ENCODE measurements around the gene RNF166. TPM values are rescaled to one million over a fixed set of nuclear protein-coding genes. Genes with fewer than 3 reads are reported as not detected.

The RNF166 gene
- total and polyA plus RNA-seq, 11 donors, result 9.3 to 28.5 (median 15.4) TPM

- H3K9me3 ChIP-seq, result no peaks in the 10 kb centered on the region
- H3K4me1 ChIP-seq, result peaks cover 4 to 43% (median 27%) of the 10 kb centered on the region in 12 donors
- intact Hi-C loops (cut with DNase I), result loop anchor here in 1 of 10 donors (5.0 kb wide), 1 partner anchor 106 kb away; no protein-coding TSS in a partner anchor
- H3K4me3 ChIP-seq, result no peak overlapping the region
- ATAC-seq, result no peak
- no peaks in the 10 kb centered on the region for H3K27me3 ChIP-seq
- peaks cover 0 to 47% (median 39%) of the 10 kb centered on the region in 9 donors for H3K36me3 ChIP-seq
- WGBS, 4 donors, result 83 to 85% (median 84%) methylated on average over 33 to 37 of the region's 37 CpGs
- peak in 10 of 12 donors; percentile 15 to 42 (median 26) for TF ChIP-seq CTCF (IDR thresholded peaks at IDR 0.05)
- TF ChIP-seq POLR2A (IDR thresholded peaks at IDR 0.05), result no peak
- H3K27ac ChIP-seq, result no peak overlapping the region
- DNase-seq, result no peak
Observed at GRCh38 chr16:88697831-88698615, 8.2 kb downstream of the RNF166 start.

- Histone ChIP-seq H3K36me3 (peaks cover 0 to 47% (median 39%) of the 10 kb centered on the region in 9 donors), H3K27me3 (no peaks in the 10 kb centered on the region), H3K4me1 (peaks cover 4 to 43% (median 20%) of the 10 kb centered on the region in 12 donors), H3K9me3 (no peaks in the 10 kb centered on the region), H3K27ac (no peak overlapping the region), H3K4me3 (no peak overlapping the region)
- intact Hi-C loops (cut with DNase I), result loop anchor here in 1 of 10 donors (5.0 kb wide), 1 partner anchor 105 kb away; no protein-coding TSS in a partner anchor
- TF ChIP-seq CTCF (IDR thresholded peaks at IDR 0.05) (no peak), POLR2A (IDR thresholded peaks at IDR 0.05) (no peak)
- 86 to 89% (median 87%) methylated on average over 33 to 47 of the region's 47 CpGs for WGBS, 4 donors
- DNase-seq (no peak), ATAC-seq (no peak)
Observed at GRCh38 chr16:88697116-88697830, 8.9 kb downstream of the RNF166 start.

DNA sequence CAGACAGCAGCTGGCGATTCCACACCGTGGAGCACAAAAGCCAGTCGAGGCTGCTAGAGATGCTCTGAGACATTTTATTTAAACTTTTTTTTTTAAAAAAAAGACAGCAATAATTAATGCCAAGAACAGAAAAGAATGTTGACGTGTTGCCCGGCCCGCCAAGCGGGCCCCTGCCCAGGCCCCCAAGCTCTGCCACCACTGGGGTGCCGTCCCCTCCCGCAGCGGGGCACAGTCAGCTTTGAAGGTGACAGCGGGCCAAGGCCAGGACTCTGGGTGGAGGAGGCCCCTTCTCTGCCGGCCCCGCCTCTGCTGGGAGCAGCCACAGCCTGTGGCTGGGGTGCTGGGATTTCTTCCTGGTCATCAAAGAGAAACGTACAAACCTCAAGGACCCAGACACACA lies 9.8 kb downstream of the RNF166 start:
- Histone ChIP-seq H3K4me3 (no peak overlapping the region), H3K36me3 (peaks cover 0 to 47% (median 39%) of the 10 kb centered on the region in 9 donors), H3K4me1 (peaks cover 3 to 43% (median 12%) of the 10 kb centered on the region in 12 donors), H3K9me3 (no peaks in the 10 kb centered on the region), H3K27me3 (peaks cover 0 to 5% (median 0%) of the 10 kb centered on the region in 9 donors), H3K27ac (no peak overlapping the region)
- TF ChIP-seq POLR2A (IDR thresholded peaks at IDR 0.05) (no peak), CTCF (IDR thresholded peaks at IDR 0.05) (no peak)
- DNase-seq, result no peak
- intact Hi-C loops (cut with DNase I), result loop anchor here in 1 of 10 donors (5.0 kb wide), 1 partner anchor 104 kb away; no protein-coding TSS in a partner anchor
- no peak for ATAC-seq
- 90 to 94% (median 90%) methylated on average over 14 of the region's 14 CpGs for WGBS, 4 donors

GRCh38 chr16:88695753-88696152 lies 10.5 kb downstream of the RNF166 start:
- H3K4me1 ChIP-seq, result peaks cover 0 to 37% (median 7%) of the 10 kb centered on the region in 12 donors
- no peak overlapping the region for H3K4me3 ChIP-seq
- H3K27me3 ChIP-seq, result peaks cover 0 to 10% (median 0%) of the 10 kb centered on the region in 9 donors
- ATAC-seq (no peak), DNase-seq (no peak)
- H3K9me3 ChIP-seq, result no peaks in the 10 kb centered on the region
- WGBS, 4 donors, result 94 to 96% (median 95%) methylated on average over 6 to 7 of the region's 7 CpGs
- TF ChIP-seq CTCF (IDR thresholded peaks at IDR 0.05) (no peak), POLR2A (IDR thresholded peaks at IDR 0.05) (no peak)
- no peak overlapping the region for H3K27ac ChIP-seq
- intact Hi-C loops (cut with DNase I), result loop anchor here in 1 of 10 donors (5.0 kb wide), 1 partner anchor 103 kb away; no protein-coding TSS in a partner anchor
- H3K36me3 ChIP-seq, result peaks cover 0 to 47% (median 39%) of the 10 kb centered on the region in 9 donors
